Kidney epithelial cell (primary cell): ENCODE data around the gene OLIG1. TPM values are rescaled to one million over a fixed set of nuclear protein-coding genes. Genes with fewer than 3 reads are reported as not detected.

Experiments used
- DNase-seq: peaks from one replicate; pipeline ENCODE4 v3.0.0-alpha.2; 2010; ENCODE audit warnings: low read depth
- H3K27me3 ChIP-seq: 2 replicates; pipeline ENCODE4 v1.6.0; 2011; ENCODE audit warnings: low read length; ENCODE audit not compliant: control insufficient read depth, insufficient read depth
- H3K36me3 ChIP-seq: 2 replicates; pipeline ENCODE4 v1.5.1; 2011; ENCODE audit warnings: low read length; ENCODE audit not compliant: control insufficient read depth, insufficient read depth
- H3K4me3 ChIP-seq: 2 replicates; pipeline ENCODE4 v1.5.1; 2011; ENCODE audit warnings: low read depth, mild to moderate bottlenecking, control low read depth, low read length
- CTCF ChIP-seq: IDR thresholded peaks from 2 replicates; pipeline ENCODE4 v1.5.1; 2011; ENCODE audit warnings: mild to moderate bottlenecking, moderate library complexity, low read length, control low read depth, inconsistent platforms; ENCODE audit not compliant: insufficient read depth, poor library complexity, severe bottlenecking
- total RNA-seq: library from RNA; depleted of rRNA; stranded (reverse); fragments of >200 nt; gene quantifications from 2 replicates; pipeline ENCODE4 v1.2.3, GENCODE V29; 2015

OLIG1 gene
- total RNA-seq, 1 donor from 2014 or later: not detected

GRCh38 chr21:33022828-33023573, 46.9 kb upstream of the OLIG1 start:
- no peak for TF ChIP-seq CTCF
- Histone ChIP-seq H3K27me3 (peaks cover 93% of the 10 kb centered on the region), H3K4me3 (no peak overlapping the region), H3K36me3 (no peaks in the 10 kb centered on the region)
- DNase-seq: no peak

- DNase-seq: no peak
- no peak for TF ChIP-seq CTCF
- peaks cover 96% of the 10 kb centered on the region for H3K27me3 ChIP-seq
- H3K4me3 ChIP-seq: no peak overlapping the region
- H3K36me3 ChIP-seq: no peaks in the 10 kb centered on the region
Measured at GRCh38 chr21:33023574-33024200, 46.3 kb upstream of the OLIG1 start.

- no peak for TF ChIP-seq CTCF
- DNase-seq: no peak
- Histone ChIP-seq H3K36me3 (no peaks in the 10 kb centered on the region), H3K4me3 (no peak overlapping the region), H3K27me3 (peaks cover 96% of the 10 kb centered on the region)
Measured at GRCh38 chr21:33024201-33025103, 45.5 kb upstream of the OLIG1 start.

GRCh38 chr21:33025106-33025488, 44.8 kb upstream of the OLIG1 start:
- Histone ChIP-seq H3K4me3 (no peak overlapping the region), H3K27me3 (peaks cover 96% of the 10 kb centered on the region), H3K36me3 (no peaks in the 10 kb centered on the region)
- TF ChIP-seq CTCF: no peak
- DNase-seq: no peak

- DNase-seq: no peak
- no peak within 1 kb of the TSS for H3K4me3 ChIP-seq
- H3K36me3 ChIP-seq: no peaks in the 10 kb centered on the region
- TF ChIP-seq CTCF: no peak
- peaks cover 96% of the 10 kb centered on the region for H3K27me3 ChIP-seq
Measured at GRCh38 chr21:33025489-33026442, 44.2 kb upstream of the OLIG1 start, which contains the start of gene OLIG2. OLIG2 (plus strand) TSS chr21:33025935; CDS start chr21:33026863, 928 bp downstream.
